K562 (cell line): Measurements from ENCODE around the gene TCF3. TPM values are rescaled to one million over a fixed set of nuclear protein-coding genes. Genes with fewer than 3 reads are reported as not detected.

ENCODE experiments used
- ESRRB ChIP-seq: fragments of 250-450 bp; sonication (Bioruptor Pico); IDR thresholded peaks from 2 replicates; pipeline ENCODE4 v1.5.0; 2020; ENCODE audit warnings: mild to moderate bottlenecking, moderate library complexity, borderline replicate concordance
- HSF4 ChIP-seq: fragments of 250-450 bp; sonication (Bioruptor Pico); IDR thresholded peaks from 2 replicates; pipeline ENCODE4 v2.1.2; 2022; ENCODE audit warnings: mild to moderate bottlenecking, moderate library complexity, borderline replicate concordance
- MIER1 ChIP-seq: fragments of 450-650 bp; IDR thresholded peaks from 2 replicates; pipeline ENCODE4 v1.6.1; 2016; ENCODE audit warnings: antibody characterized with exemption, mild to moderate bottlenecking, low read depth
- NCOA1 ChIP-seq: fragments of 450-650 bp; IDR thresholded peaks from 2 replicates; pipeline ENCODE4 v1.6.1; 2016; ENCODE audit warnings: low read depth
- STAG1 ChIP-seq: sonication (generic); formaldehyde crosslinking; IDR thresholded peaks from 2 replicates; pipeline ENCODE4 v1.5.0; 2020; ENCODE audit warnings: missing genetic modification reagents, borderline replicate concordance
- ZNF384 ChIP-seq: IDR thresholded peaks from 2 replicates; pipeline ENCODE4 v1.6.1; 2012; ENCODE audit warnings: low read depth, low read length, improper control_type of control experiment
- polyA plus RNA-seq, 8 experiments: library from polyadenylated mRNA; depleted of rRNA in 4 of 8; stranded (reverse) in 5 of 8; unstranded in 3 of 8; fragments of >200 nt; fragmentation: Nextera tagmentation in 2 of 8; fragmentation: Illumina TruSeq in 1 of 8; extraction: Ambion mirVana in 2 of 8; extraction: Trizol in 1 of 8; gene quantifications; 2 replicates each; pipeline versions ENCODE4 v1.2.1 to v1.2.3, GENCODE V29; 2011 to 2014; ENCODE audit warnings: inconsistent platforms in 1 of 8, missing spikeins in 1 of 8
- total RNA-seq, 7 experiments: library from RNA; depleted of rRNA in 6 of 7; stranded (reverse); fragments of >200 nt in 6 of 7; fragmentation: Illumina TruSeq in 2 of 7; extraction: Trizol in 2 of 7; gene quantifications; 2 replicates each; pipeline versions ENCODE4 v1.2.1 to v1.2.3, GENCODE V29; 2011 to 2021; ENCODE audit warnings: low replicate concordance in 1 of 7
- TF ChIP-seq, protein P1 (sequence below): fragments of 250-450 bp; sonication (Bioruptor Pico); IDR thresholded peaks from 2 replicates; pipeline ENCODE4 v1.9.0; 2021; ENCODE audit warnings: mild to moderate bottlenecking

Gene TCF3
- total and polyA plus RNA-seq, 9 of the 15 experiments (the other 6 are each of a cell fraction or from before 2014, with no cell fraction given): 5.6 to 259 (median 84.0) TPM

GRCh38 chr19:1650650-1651567 is 1.5 kb downstream of the TCF3 start (continued):
- TF ChIP-seq ZNF384: peak; percentile 90
- TF ChIP-seq MIER1: peak; percentile 97
- TF ChIP-seq ESRRB (CRISPR knock-in tag): no peak
- no peak for TF ChIP-seq NCOA1
- TF ChIP-seq STAG1: no peak
- TF ChIP-seq HSF4 (CRISPR knock-in tag): no peak
- TF ChIP-seq, protein P1, sequence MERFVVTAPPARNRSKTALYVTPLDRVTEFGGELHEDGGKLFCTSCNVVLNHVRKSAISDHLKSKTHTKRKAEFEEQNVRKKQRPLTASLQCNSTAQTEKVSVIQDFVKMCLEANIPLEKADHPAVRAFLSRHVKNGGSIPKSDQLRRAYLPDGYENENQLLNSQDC (CRISPR knock-in tag): no peak
